ENCODE results near the gene APLP2.
"Not testable (repeated sequence)": the region's sequence is repeated elsewhere in the genome, so short reads cannot be mapped to it uniquely, and the experiment has no call there.

APLP2 gene

DNA sequence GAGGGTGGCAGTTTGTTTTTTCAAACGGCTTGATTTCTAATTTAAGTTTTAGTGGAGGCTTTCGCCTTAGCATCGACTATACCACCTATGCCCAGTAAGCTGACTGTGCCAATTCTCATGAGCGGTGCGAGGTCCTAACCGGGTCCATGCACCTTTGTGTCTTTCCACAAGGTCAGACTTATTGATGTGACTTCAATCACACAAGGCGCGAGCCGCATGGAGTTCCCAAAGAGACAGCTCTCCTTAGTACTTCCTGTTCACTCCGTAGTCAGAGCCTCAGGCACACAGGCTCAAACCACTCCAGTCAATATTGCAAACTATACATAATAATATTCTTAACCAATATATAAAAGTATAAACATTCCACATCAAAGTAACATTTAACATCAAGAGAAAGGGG, 108.1 kb downstream of the APLP2 start:
- DNase-seq, result no peak

GRCh38 chr11:130178441-130179339, 109.0 kb downstream of the APLP2 start:
- DNase-seq, result no peak

DNA sequence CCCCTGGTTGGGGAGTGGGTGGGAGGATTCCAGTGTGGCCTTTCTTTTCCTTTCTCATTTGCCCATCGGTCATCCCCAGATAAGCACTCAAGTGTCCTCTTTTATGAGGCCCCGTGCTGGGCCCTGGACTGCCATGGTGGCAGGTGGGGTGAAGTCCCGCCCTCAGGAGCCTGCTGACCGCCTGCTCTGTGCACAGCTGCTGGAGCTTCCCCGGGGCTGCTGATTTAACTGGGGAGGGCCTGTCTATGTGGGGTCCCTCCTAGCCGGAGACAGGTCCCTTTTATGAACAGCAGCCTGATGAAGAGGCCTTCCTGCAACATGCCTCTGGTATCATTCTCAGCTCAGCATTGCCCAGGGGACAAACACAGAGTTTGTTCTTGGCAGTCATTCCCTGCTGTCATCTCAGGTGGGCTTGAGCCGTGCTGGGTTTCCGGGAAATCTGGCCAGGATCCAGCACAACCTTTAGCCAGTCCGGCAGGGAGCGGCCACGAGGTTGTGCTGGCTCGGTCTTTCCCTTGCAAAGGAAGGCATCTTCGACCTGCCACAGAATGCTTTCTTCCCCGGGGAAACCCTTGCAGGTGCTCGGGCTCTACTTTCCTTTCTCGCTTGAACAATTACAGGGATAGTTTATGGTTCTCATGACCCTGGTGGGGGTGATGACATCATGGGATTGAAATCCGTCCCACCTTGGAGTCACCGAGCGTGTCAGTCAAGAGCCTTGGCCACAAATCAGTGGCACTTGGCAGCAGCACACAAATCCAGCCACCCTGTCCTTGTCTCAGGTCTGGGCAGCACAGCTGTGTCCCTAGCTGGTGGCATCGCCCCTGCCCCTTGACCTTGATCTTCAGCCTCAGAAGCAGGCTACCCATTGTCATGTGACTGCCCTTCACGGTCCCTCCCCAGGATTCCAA, 110.0 kb downstream of the APLP2 start:
- no peak for DNase-seq

DNA sequence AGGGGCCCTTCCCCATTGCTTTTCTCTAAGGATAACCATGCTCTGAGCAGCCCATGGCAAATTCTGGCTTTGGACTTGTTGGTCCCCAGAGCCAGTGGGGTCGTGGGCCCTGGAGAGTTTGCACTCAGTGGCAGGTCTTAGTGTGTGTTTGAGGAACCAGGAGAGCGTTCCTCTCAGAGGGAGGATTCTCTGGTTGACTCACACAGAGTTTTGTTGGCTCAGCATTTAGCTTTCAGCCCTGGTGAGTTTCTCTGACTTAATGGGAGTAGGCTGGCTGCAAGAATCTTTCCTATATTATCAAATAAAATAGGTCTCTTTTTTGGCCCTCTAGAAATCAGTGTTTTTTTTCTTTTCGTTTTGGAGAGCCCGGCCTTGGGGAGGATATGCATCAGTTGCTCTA, 110.8 kb downstream of the APLP2 start:
- no peak for DNase-seq

DNA sequence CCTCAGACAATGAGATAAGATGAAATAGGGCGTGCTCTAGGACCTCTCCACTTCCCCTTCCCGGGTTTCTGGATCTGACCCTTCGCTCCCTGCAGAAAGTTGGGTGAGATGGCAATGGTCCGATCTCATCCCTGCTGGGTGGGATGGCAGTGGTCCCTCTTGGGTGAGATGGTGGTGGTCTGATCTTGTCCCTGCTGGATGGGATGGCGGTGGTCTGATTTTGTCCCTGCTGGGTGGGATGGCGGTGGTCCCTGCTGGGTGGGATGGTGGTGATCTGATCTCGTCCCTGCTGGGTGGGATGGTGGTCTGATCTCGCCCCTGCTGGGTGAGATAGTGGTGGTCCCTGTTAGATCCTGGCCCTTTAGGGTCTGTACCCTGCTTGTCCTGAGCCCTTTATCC, 111.2 kb downstream of the APLP2 start:
- no peak for DNase-seq

DNA sequence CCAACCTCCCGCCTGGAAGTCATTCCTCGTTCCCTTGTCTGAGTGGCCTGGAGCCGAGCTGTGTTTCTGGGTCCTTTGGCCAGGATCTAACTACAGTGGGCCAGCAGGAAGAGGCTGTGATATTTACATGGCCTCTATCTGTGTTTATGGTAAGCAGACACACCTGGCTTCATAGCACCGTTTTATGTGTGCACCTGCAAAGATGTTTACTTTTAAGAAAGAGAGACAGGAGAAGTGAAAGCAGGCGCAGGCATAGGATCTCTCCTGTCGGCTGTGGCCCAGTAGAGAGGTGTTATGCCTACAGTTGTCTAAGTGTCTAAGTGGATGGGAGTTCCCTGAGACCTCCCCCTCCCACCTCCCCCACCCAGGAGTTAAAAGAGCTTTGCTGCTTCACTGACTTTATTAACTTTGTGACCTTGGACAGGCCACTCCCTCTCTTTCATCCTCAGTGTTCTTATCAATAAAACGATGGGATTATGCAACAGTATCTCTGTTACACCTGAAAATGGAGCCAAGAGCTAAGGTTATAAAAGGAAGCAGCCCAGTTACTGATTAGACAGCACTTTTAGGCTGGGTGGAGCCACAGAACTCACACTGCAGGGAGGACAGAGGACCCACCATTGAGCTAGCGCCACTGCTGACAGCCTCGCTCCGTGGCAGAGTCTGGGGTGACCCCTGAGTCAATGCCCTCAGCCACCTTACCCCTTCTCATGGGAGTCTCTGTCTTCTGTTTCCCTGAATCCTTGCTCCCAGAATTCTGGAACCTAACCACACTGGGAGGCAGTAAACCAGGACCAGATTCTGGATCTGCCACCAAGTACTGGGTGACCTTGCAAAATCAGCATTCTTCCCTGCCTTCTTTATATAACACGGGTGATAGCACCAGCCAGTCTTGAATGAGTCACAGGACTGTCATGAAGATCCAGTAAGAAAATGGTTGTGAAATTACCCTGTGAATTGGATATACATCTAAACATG, 111.9 kb downstream of the APLP2 start:
- peak; percentile 68 for DNase-seq

- DNase-seq, result no peak
Measured at GRCh38 chr11:130183878-130184610, 114.3 kb downstream of the APLP2 start.

GRCh38 chr11:130187096-130187495, 117.4 kb downstream of the APLP2 start:
- no peak for DNase-seq

DNA sequence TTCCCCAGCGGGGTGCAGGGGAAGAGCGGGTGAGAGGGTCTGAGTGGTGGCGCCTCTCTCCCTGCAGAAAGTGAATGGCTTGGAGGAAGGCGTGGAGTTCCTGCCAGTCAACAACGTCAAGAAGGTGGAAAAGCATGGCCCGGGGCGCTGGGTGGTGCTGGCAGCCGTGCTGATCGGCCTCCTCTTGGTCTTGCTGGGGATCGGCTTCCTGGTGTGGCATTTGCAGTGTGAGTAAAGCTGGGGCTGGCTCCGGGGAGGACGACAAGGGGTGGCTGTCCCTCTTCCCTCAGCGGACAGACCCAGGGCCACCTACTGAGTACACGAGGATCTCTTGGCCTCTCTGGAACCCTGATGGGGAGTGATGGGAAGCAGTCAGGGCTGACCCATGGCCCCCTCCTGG, 118.4 kb downstream of the APLP2 start:
- no peak for DNase-seq

GRCh38 chr11:130188585-130189347, 119.1 kb downstream of the APLP2 start:
- DNase-seq, result no peak

GRCh38 chr11:130189492-130190210, 120.0 kb downstream of the APLP2 start:
- DNase-seq, result no peak

DNA sequence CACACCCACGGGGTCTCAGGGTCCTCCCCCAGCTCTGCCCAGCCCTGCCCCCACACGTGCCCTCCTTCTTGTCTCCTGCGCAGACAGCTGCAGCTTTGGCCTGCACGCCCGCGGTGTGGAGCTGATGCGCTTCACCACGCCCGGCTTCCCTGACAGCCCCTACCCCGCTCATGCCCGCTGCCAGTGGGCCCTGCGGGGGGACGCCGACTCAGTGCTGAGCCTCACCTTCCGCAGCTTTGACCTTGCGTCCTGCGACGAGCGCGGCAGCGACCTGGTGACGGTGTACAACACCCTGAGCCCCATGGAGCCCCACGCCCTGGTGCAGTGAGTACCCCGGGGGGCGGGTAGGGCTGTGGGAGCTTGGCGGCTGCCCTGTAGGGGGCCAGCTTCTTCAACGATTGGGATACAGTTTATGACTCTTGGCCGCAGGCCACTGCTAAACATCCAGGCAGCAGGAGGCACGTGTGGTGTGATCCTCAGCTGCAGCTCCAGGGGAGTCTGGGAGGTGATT, 120.7 kb downstream of the APLP2 start:
- DNase-seq, result no peak

GRCh38 chr11:130191896-130192295, 122.2 kb downstream of the APLP2 start:
- no peak for DNase-seq

DNA sequence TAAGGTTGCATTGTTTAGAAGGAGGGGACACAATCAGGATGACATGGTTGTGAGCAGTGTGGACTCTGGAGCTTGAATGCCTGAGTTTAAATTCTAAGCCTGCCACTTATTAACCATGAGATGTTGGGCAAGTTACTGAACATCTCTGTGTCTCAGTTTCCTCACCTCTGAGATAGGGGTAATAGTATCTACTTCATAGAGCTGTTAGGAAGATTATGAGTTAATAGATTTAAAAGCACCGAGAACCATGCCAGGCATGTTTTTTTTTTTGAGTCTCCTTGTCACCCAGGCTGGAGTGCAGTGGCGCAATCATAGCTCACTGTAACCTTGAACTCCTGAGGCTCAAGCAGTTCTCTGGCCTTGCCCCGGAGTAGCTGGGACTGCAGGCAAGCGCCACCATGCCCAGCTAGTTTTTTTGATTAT, 123.2 kb downstream of the APLP2 start:
- DNase-seq, result no peak

DNA sequence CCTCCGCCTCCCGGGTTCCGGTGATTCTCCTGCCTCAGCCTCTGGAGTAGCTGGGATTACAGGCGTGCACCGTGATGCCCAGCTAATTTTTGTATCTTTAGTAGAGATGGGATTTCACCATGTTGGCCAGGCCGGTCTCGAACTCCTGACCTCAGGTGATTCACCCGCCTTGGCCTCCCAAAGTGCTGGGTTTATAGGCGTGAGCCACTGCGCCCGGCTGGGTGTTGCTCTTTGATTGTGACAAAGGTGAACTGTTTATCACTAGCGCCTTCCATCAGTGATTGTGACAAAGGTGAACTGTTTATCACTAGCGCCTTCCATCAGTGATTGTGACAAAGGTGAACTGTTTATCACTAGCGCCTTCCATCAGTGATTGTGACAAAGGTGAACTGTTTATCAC, 123.9 kb downstream of the APLP2 start:
- not testable (repeated sequence) for DNase-seq

Data from fibroblast of skin of abdomen (primary cell).